Right lobe of liver (tissue), 4 donors: Measurements from ENCODE around the gene SAP30BP.

Experiments used
- CTCF ChIP-seq, 4 donors: fragments of 200-600 bp in 3 of 4; fragments of 450-650 bp in 1 of 4; IDR thresholded peaks; one replicate each; pipeline versions ENCODE4 v1.5.1 to v1.8.0; 2016 to 2022; ENCODE audit warnings: antibody characterized with exemption in 4 of 4, mild to moderate bottlenecking in 2 of 4
- POLR2A ChIP-seq: fragments of 450-650 bp; IDR thresholded peaks from one replicate; pipeline ENCODE4 v1.6.1; 2017; ENCODE audit warnings: antibody characterized with exemption, mild to moderate bottlenecking
- donor health status: DM: no; HTN: no; CAD: no.
- donor health status: DM: no; HTN: no; CAD: no.
- donor health status: DM: no; HTN: yes; CAD: no.

- no peak for TF ChIP-seq CTCF (IDR thresholded peaks at IDR 0.05)
- no peak for TF ChIP-seq POLR2A
Observed at GRCh38 chr17:75623386-75623785, 43.8 kb upstream of the SAP30BP start.
